ENCODE results near the gene FOXS1.

The FOXS1 gene

GRCh38 chr20:31824554-31825313 lies 20.7 kb downstream of the FOXS1 start:
- Histone ChIP-seq H3K27me3 (ENCODE audit: insufficient read depth, low read length) (no peaks in the 10 kb centered on the region), H3K9me3 (ENCODE audit: insufficient read depth, low read depth, low read length) (no peaks in the 10 kb centered on the region), H3K9ac (ENCODE audit: low read depth, low read length) (no peak overlapping the region), H3K4me3 (ENCODE audit: low read length) (no peak overlapping the region), H3K4me1 (ENCODE audit: insufficient read depth, low read length) (no peaks in the 10 kb centered on the region), H3K27ac (ENCODE audit: low read length) (no peak overlapping the region), H3K36me3 (ENCODE audit: insufficient read depth, low read depth, low read length) (no peaks in the 10 kb centered on the region)

GRCh38 chr20:31824125-31824485 lies 21.3 kb downstream of the FOXS1 start:
- Histone ChIP-seq H3K9ac (ENCODE audit: low read depth, low read length) (no peak overlapping the region), H3K9me3 (ENCODE audit: insufficient read depth, low read depth, low read length) (no peaks in the 10 kb centered on the region), H3K27ac (ENCODE audit: low read length) (no peak overlapping the region), H3K4me3 (ENCODE audit: low read length) (no peak overlapping the region), H3K36me3 (ENCODE audit: insufficient read depth, low read depth, low read length) (no peaks in the 10 kb centered on the region), H3K4me1 (ENCODE audit: insufficient read depth, low read length) (no peaks in the 10 kb centered on the region), H3K27me3 (ENCODE audit: insufficient read depth, low read length) (no peaks in the 10 kb centered on the region)

- no peak overlapping the region for H3K27ac ChIP-seq (ENCODE audit: low read length)
- H3K9ac ChIP-seq (ENCODE audit: low read depth, low read length), result no peak overlapping the region
- H3K36me3 ChIP-seq (ENCODE audit: insufficient read depth, low read depth, low read length), result no peaks in the 10 kb centered on the region
- H3K27me3 ChIP-seq (ENCODE audit: insufficient read depth, low read length), result no peaks in the 10 kb centered on the region
- no peak overlapping the region for H3K4me3 ChIP-seq (ENCODE audit: low read length)
- H3K4me1 ChIP-seq (ENCODE audit: insufficient read depth, low read length), result no peaks in the 10 kb centered on the region
- H3K9me3 ChIP-seq (ENCODE audit: insufficient read depth, low read depth, low read length), result no peaks in the 10 kb centered on the region
Measured at GRCh38 chr20:31823360-31824124, 21.9 kb downstream of the FOXS1 start.

GRCh38 chr20:31822421-31823330 lies 22.7 kb downstream of the FOXS1 start:
- no peaks in the 10 kb centered on the region for H3K9me3 ChIP-seq (ENCODE audit: insufficient read depth, low read depth, low read length)
- H3K36me3 ChIP-seq (ENCODE audit: insufficient read depth, low read depth, low read length), result no peaks in the 10 kb centered on the region
- no peak overlapping the region for H3K4me3 ChIP-seq (ENCODE audit: low read length)
- no peaks in the 10 kb centered on the region for H3K4me1 ChIP-seq (ENCODE audit: insufficient read depth, low read length)
- H3K9ac ChIP-seq (ENCODE audit: low read depth, low read length), result no peak overlapping the region
- H3K27me3 ChIP-seq (ENCODE audit: insufficient read depth, low read length), result no peaks in the 10 kb centered on the region
- no peak overlapping the region for H3K27ac ChIP-seq (ENCODE audit: low read length)

- no peaks in the 10 kb centered on the region for H3K4me1 ChIP-seq (ENCODE audit: insufficient read depth, low read length)
- H3K27me3 ChIP-seq (ENCODE audit: insufficient read depth, low read length), result no peaks in the 10 kb centered on the region
- H3K4me3 ChIP-seq (ENCODE audit: low read length), result no peak overlapping the region
- H3K9ac ChIP-seq (ENCODE audit: low read depth, low read length), result no peak overlapping the region
- no peaks in the 10 kb centered on the region for H3K36me3 ChIP-seq (ENCODE audit: insufficient read depth, low read depth, low read length)
- no peak overlapping the region for H3K27ac ChIP-seq (ENCODE audit: low read length)
- no peaks in the 10 kb centered on the region for H3K9me3 ChIP-seq (ENCODE audit: insufficient read depth, low read depth, low read length)
Measured at GRCh38 chr20:31821427-31821826, 24.0 kb downstream of the FOXS1 start.

- Histone ChIP-seq H3K4me1 (ENCODE audit: insufficient read depth, low read length) (peaks cover 5% of the 10 kb centered on the region; the same call in 1 of the 2 replicates), H3K36me3 (ENCODE audit: insufficient read depth, low read depth, low read length) (no peaks in the 10 kb centered on the region), H3K27me3 (ENCODE audit: insufficient read depth, low read length) (no peaks in the 10 kb centered on the region), H3K27ac (ENCODE audit: low read length) (no peak overlapping the region), H3K9ac (ENCODE audit: low read depth, low read length) (no peak overlapping the region), H3K4me3 (ENCODE audit: low read length) (no peak overlapping the region), H3K9me3 (ENCODE audit: insufficient read depth, low read depth, low read length) (no peaks in the 10 kb centered on the region)
Measured at GRCh38 chr20:31820228-31820627, 25.2 kb downstream of the FOXS1 start.

- H3K9ac ChIP-seq (ENCODE audit: low read depth, low read length), result no peak within 1 kb of the TSS
- H3K4me3 ChIP-seq (ENCODE audit: low read length), result no peak within 1 kb of the TSS
- no peaks in the 10 kb centered on the region for H3K9me3 ChIP-seq (ENCODE audit: insufficient read depth, low read depth, low read length)
- no peaks in the 10 kb centered on the region for H3K27me3 ChIP-seq (ENCODE audit: insufficient read depth, low read length)
- peaks cover 8% of the 10 kb centered on the region; the same call in 1 of the 2 replicates for H3K4me1 ChIP-seq (ENCODE audit: insufficient read depth, low read length)
- no peak within 1 kb of the TSS for H3K27ac ChIP-seq (ENCODE audit: low read length)
- no peaks in the 10 kb centered on the region for H3K36me3 ChIP-seq (ENCODE audit: insufficient read depth, low read depth, low read length)
Measured at GRCh38 chr20:31819083-31819784, 26.2 kb downstream of the FOXS1 start, which contains the start of gene MYLK2. Gene MYLK2, plus strand, starts transcription at chr20:31819356. Its CDS starts 225 bp downstream, at chr20:31819581.

- Histone ChIP-seq H3K27ac (ENCODE audit: low read length) (no peak overlapping the region), H3K4me1 (ENCODE audit: insufficient read depth, low read length) (peaks cover 8% of the 10 kb centered on the region; the same call in 1 of the 2 replicates), H3K27me3 (ENCODE audit: insufficient read depth, low read length) (no peaks in the 10 kb centered on the region), H3K36me3 (ENCODE audit: insufficient read depth, low read depth, low read length) (no peaks in the 10 kb centered on the region), H3K4me3 (ENCODE audit: low read length) (no peak overlapping the region), H3K9ac (ENCODE audit: low read depth, low read length) (no peak overlapping the region), H3K9me3 (ENCODE audit: insufficient read depth, low read depth, low read length) (no peaks in the 10 kb centered on the region)
Measured at GRCh38 chr20:31818376-31818908, 27.0 kb downstream of the FOXS1 start.

- H3K4me1 ChIP-seq (ENCODE audit: insufficient read depth, low read length), result peaks cover 8% of the 10 kb centered on the region; the same call in 1 of the 2 replicates
- H3K27ac ChIP-seq (ENCODE audit: low read length), result no peak overlapping the region
- H3K9me3 ChIP-seq (ENCODE audit: insufficient read depth, low read depth, low read length), result no peaks in the 10 kb centered on the region
- no peak overlapping the region for H3K9ac ChIP-seq (ENCODE audit: low read depth, low read length)
- no peaks in the 10 kb centered on the region for H3K36me3 ChIP-seq (ENCODE audit: insufficient read depth, low read depth, low read length)
- H3K27me3 ChIP-seq (ENCODE audit: insufficient read depth, low read length), result no peaks in the 10 kb centered on the region
- no peak overlapping the region for H3K4me3 ChIP-seq (ENCODE audit: low read length)
Measured at GRCh38 chr20:31817461-31817860, 27.9 kb downstream of the FOXS1 start.

- Histone ChIP-seq H3K9ac (ENCODE audit: low read depth, low read length) (no peak overlapping the region), H3K4me1 (ENCODE audit: insufficient read depth, low read length) (peaks cover 8% of the 10 kb centered on the region; the same call in 1 of the 2 replicates), H3K9me3 (ENCODE audit: insufficient read depth, low read depth, low read length) (no peaks in the 10 kb centered on the region), H3K36me3 (ENCODE audit: insufficient read depth, low read depth, low read length) (no peaks in the 10 kb centered on the region), H3K27me3 (ENCODE audit: insufficient read depth, low read length) (no peaks in the 10 kb centered on the region), H3K27ac (ENCODE audit: low read length) (no peak overlapping the region), H3K4me3 (ENCODE audit: low read length) (no peak overlapping the region)
Measured at GRCh38 chr20:31816221-31816620, 29.2 kb downstream of the FOXS1 start.
